NCI-H1105 (cell line): ENCODE results near the gene ACOT12.
"Not testable (repeated sequence)": the region's sequence is repeated elsewhere in the genome, so short reads cannot be mapped to it uniquely, and the experiment has no call there.

ENCODE experiments used
- DNase-seq: peaks from one replicate; lab custom pipeline; 2025; lab: John Stamatoyannopoulos, UW

Gene ACOT12

GRCh38 chr5:81393783-81394718, at the start of gene ACOT12:
Gene ACOT12 (minus strand): TSS chr5:81394134. CDS start chr5:81394114, 20 bp downstream.
- no peak for DNase-seq

DNA sequence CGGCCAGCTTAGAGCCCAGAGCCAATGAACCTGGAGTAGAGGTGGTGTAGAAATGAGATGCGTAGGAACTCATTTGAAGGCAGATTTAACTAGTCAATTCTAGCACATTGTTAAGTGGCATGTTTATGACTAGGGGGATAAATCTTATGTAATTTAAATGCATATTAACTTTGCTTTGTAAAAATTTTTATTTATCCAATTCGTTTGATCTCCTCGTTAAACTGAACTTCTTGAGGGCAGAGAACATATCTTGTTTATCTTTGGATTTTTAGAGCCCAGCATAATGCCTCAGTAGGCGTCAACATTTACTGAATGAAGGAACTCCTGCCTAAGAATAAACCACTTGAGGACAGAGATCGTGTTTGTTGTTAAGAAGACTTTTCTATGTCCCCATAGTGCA, 41.1 kb upstream of the ACOT12 start:
- no peak for DNase-seq

DNA sequence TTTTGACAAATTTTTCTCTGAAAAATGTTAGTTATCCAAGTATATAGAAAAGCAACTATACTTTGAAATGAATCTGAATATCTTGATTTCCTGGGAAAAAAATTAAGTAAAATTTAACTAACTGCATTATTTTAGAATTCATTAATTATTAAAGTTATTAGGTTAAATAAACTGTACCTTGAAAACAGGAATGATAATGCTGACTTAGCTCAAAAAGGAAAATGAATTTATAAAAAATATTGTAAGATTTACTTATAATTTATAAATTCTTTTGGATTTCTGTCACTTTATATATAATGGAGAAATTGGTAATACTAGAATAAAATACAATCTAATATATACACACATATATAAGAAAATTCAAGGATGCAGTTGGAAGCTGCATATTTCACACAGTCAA, 36.1 kb upstream of the ACOT12 start:
- no peak for DNase-seq

- no peak for DNase-seq
Measured at GRCh38 chr5:81429363-81429762, 35.4 kb upstream of the ACOT12 start.

GRCh38 chr5:81428861-81429260, 34.9 kb upstream of the ACOT12 start:
- DNase-seq = no peak

DNA sequence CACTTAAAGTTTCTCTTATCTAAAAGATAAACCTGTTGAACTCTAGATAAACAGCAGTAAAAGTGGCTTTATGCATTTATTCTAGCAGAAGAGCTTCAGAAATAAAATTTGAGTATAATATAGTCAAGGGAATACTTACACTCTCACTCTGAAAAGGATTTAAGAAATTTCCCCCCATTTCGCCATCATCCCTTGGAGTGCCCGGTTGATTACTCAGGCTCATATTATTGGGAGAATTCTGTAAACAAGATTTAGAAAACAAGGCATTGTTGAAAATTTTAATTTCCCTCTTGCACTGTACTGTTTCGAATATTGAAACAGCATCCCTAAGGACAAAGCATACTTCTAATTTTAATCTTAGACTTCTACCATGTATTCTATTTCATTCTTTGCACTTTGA, 34.5 kb upstream of the ACOT12 start:
- DNase-seq = no peak

DNA sequence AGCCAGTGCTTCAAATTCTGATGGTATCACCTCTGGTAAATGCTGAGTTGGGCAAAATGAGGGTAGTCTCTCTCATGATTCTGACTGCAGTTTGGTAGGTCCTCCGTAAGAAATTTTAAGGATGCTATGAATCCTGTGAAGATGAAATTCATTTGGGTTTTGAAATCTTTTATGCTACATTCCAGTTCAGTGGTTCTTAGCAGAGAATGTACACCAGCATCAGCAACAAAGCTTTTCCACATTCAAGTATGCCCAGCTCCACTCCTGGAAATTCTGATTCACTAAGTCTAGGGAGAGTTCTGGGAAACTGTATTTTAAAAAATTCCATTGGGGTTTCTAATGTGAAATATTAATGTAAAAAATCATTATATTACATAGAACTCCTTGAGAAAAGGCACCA, 33.6 kb upstream of the ACOT12 start:
- no peak for DNase-seq

DNA sequence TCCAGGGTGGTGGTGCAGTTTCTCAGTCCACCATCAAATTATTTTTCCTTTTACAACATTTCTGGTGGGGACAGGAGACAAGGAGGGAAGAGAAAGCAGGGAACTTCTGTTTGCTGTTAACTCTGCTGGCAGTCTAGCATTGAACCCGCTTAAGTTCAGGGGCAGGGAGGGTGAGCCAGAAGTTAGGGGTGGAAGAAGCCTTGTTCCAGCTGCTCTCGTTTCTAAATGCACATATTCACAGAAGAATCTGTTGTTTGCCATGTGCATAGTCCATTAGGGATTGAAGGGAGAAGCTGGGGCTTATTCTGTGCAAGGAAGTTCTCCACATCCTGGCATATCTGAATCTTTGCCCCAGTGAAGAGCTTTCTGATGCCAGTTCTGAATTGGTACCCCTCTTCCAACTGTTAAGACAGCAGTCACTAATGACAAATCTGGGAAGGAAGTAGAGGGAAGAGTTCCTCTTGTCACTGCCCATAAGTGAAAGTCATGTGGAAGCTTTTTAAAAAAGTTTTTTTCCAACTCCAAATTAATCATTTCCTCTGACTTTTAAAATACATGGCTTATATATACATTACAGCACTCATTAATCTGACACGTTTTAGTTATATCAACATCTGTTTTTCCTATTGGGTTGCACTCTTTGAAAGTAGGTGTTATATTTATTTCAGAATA, 32.6 kb upstream of the ACOT12 start:
- DNase-seq = no peak

DNA sequence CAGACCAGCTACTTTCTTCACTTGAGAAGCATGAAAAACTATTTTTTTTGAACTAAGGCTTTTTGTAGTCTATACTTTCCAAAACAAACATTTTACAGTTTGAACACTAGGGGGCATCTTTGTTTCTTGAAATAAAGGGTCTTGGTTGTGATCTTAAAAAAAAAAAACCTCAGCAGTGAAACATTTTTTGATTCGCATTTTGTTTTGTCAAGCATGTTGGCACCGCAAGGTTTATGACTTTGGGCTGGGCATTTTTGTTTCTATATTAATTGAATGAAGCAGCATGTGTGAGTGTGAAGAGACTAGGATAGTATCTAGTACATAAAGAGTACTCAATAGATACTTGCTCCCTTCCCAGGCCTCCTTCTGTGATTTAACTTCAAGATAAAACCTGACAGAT, 31.6 kb upstream of the ACOT12 start:
- peak; percentile 9 for DNase-seq

GRCh38 chr5:81424728-81425127, 30.8 kb upstream of the ACOT12 start:
- DNase-seq = no peak

DNA sequence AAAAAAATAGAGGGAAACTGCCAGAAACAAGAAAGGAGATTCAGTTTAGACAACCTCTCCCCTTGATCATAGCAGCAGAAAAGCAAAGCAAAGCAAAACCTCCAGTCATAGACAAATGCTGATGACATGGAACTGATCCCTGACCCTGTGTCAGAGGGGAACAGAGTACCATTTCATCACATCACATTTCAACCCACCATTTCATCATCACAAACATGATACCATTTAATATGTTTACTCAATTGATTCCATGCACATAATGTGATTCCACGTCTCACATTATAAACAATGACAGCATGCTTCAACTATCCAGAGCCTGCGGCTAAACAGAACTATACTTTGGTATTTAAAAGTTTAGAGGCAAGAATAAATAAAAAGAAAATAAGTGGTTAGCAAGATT, 28.7 kb upstream of the ACOT12 start:
- DNase-seq = no peak

DNA sequence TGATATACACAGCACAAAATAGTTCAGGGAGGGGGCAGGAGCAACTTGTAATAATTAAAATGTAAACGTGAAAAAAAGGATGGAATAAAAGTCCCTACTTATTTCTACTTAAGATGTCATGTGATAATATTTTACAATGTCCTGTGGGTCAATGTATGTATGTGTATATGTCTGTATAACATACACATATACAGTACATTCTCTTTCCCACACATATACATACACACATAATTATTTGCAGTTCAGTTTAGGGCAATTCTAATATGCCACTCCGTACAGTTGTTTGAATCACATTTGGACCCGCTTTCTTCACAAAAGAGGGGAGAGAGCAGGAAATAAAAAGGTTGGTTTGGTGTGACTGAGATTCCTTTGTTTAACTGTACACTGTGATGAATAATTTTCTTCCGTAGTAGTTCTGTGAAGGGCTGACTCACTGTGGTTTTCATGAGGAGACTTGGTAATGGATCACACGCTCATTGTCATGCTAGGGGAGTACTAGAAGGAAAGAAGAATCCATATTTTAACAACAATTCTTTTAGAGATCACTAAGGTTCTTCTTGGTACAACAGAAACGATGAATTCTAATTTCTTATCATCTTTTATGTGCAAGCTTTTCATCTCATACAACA, 26.2 kb upstream of the ACOT12 start:
- no peak for DNase-seq

- no peak for DNase-seq
Measured at GRCh38 chr5:81418606-81419005, 24.7 kb upstream of the ACOT12 start.

- DNase-seq = no peak
Measured at GRCh38 chr5:81417052-81417451, 23.1 kb upstream of the ACOT12 start.

GRCh38 chr5:81409896-81410295, 16.0 kb upstream of the ACOT12 start:
- DNase-seq = no peak

- DNase-seq = no peak
Measured at GRCh38 chr5:81409361-81409760, 15.4 kb upstream of the ACOT12 start.

GRCh38 chr5:81408496-81408895, 14.6 kb upstream of the ACOT12 start:
- no peak for DNase-seq

DNA sequence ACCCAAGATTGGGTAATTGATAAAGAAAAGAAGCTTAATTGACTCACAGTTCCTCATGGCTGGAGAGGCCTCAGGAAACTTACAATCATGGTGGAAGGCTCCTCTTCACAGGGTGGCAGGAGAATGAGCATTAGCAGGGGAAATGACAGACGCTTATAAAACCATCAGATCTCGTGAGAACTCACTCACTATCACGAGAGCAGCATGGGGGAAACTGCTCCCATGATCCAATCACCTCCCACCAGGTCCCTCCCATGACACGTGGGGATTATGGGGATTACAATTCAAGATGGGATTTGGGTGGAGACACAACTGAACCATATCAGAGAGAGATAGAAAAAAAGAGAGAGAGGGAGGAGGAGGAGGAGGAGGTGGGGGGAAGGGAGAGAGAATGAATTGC, 13.9 kb upstream of the ACOT12 start:
- not testable (repeated sequence) for DNase-seq

DNA sequence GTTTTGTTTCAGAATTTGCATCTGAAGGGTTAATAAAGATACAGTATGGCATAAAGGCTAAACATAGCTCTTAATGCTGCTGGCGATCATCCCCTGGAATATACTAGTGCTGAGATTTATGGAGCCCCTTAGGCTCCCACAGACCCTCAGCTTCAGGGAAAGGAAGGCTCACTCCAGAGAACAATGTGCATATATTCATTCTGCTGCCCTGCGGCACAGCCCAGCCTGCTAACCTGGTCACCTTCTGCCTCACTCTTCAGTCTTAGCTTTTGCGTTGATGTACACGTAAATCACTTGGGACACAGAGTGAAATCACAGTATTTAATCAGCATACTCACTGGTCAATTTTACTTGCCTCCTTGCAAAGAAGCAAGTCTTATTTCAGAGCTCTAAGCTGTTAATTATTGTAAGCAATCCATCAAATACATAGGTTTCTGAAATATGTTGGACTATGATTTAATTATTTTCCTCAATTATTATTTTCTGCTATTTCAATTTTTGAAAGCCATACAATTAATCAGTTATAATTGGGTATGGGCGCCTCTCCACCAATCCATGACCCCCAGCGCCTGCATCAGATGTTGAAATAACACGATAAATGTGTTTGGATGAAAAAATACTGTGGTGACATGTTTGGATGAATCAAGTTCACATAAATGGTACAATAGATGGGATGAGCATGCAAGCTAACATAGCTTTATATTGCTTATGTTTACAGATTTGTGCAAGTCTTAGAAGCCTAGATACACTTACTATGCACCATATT, 11.4 kb upstream of the ACOT12 start:
- no peak for DNase-seq

DNA sequence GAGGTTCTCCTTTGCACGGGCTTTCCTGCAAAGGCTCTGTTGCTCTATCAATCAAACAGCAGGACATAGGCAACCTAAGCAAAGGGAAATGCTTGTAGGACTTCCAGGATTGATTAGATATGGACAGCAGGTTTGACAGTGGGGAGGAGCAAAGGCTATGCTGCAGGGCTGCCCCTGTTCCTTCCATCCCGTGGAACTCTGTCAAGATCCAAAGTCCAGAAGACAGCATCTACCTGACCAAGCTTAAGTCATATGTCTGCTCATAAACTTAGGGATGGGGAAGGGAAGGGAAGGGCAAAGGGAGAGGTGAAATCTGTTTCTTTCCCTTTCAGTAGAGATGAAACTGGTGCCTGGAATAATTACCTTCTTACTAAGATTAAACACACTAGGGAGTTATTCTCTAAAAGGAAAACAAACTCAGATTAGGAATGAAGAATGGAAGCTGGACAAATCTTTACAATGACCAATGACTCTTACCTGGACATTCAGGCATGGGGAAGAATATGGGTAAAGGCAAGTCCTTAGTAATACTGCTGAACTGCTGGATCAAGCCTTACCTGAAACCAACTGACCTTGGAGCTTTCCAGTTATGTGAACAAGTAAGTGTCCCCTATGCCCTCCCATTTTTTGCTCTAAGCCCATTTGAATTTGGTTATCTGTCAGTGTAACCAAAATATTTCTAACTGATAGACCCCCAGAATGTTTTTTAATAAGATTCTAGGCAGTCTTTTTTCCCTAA, 8.4 kb upstream of the ACOT12 start:
- no peak for DNase-seq

- DNase-seq = no peak
Measured at GRCh38 chr5:81401266-81401665, 7.3 kb upstream of the ACOT12 start.
